NCI-H1105 (cell line): ENCODE measurements around the gene SLC4A11.
A peak's percentile ranks its signal among the peaks of the same experiment; 100 is the strongest.

Experiments
- DNase-seq: peaks from one replicate; lab custom pipeline; 2025; lab: John Stamatoyannopoulos, UW

SLC4A11 gene

DNA sequence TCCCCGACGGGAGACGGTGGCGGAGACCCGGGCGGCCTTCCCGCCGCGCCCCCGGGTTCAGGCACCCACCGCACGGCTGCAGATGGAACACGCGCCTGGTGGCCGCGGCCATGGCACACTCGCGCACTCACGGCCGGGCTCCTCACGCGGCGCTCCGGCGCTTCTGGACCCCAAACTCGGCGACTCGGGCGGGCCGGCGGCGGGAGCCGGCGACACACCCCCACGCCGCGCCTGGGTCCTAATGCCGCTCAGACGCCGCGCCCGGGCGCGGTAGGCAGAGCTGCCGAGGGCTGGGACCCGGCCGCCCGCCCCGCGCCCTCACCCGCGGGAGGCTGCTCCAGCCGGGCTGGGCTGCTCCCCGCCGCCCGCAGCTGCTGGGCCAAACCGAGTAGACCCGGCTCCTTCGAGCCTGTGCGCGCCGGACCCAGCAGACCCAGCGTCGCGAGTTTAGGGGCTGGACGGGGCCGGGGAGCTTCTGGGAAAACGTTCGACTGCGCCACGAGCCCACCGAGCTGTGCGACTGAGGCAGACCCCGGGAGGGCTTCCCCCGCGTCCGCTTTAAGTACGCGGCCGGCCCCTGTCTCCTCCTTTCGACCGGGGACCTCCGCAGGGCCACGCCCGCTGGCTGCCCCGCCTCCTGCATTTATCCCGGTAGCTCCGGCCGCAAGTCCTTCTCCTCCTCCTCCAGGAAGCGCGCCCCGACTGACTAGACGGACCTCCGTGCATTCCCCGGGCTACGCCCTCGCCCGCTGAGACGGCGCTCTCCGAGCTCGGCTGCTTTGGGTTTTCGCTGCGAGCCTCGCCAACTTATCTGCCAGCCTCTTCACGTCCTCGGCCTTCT is at the start of gene SLC4A11:
TSS of gene SLC4A11 (minus strand) at position 165 of the 841 bp plus-strand sequence. CDS start at position 112, 53 bp downstream.
- peak; percentile 37 for DNase-seq

DNA sequence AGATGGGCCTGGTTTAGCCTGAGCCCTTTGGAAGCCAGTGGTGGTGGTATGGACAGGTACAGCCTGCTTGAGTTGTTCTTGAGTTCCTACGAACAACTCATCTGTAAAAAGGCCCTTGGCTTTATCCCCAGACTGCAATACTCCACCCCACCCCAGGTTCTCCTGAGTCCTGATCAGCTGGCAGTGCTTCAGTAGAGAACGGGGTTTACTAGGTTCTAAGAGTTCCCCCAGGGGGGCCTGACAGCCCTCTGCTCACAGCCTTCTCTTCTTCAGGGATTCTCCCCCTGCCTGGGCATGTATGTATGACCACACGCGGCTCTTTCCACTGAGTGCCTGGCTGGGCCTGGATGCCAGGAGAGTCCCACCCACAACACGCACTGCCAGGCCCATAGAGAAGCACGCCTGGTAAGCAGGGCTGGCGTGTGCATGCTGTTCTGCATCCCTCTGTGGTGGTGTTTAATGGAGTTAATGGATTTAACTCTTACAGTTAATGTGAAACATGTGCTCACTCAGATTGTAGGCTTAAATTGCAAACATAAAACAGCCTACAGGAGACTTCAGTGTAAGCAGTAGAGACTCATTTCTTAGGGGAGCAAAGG is 44.3 kb upstream of the SLC4A11 start:
- no peak for DNase-seq

DNA sequence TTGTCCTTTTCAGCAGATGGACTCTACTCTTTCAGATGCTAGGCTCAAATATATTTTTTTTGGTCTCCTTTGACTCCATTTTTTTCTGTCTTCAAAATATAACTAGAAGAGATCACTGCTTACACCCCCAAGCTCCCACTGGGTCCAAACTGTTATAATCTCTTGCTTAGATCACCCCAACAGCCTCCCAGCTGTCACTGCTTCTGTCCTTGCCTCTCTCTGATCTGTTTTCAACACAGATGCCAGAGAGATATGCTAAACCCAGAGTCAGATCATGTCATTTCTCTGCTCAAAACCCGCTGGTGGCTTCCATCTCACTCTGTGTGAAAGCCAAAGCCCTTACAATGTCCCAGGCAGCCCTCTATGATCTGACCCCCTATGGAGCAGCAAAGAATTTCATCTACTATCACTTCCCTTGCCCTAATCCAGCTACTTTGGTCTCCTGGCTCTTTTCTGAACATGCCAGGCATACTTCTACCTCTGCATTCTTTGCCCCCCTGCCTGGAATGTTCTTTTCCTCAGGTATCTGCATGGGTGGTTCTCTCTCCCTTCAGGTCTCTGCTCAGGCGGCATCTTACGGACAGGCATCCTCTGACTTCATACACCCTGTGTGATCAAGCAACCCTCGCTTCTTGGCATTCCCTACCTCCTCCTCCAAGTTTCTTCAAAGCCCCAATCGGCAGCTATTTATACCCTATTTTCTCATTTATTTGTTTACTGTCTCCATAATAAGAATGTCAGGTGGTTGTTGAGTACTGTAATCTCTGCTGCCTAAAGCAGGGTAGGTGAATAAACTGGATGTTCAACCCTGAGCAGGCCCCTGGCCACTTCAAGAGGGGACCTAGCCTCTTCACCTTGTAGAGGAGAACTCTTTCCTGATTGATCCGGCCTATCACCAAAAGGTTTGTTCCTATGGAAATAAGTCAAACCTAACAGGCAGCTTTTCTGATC is 43.6 kb upstream of the SLC4A11 start:
- DNase-seq = no peak

DNA sequence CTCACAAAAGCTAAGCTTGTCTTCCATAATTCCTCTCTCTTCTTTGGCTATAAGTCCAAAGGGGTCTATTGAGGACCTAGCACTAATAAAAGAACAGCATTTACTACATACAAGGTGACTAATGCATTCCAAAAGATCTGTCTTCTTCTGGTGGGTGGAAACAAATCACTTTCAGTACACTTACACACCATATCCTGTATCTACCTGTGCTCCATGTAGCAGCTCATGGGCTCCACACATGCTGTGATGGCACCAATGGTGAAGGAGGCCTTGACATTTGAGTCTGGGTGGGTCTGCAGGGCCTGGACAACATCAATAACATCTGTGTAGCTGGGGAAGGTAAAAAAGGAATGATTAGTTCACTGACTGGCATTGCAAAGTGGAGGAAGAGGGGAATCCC is 42.4 kb upstream of the SLC4A11 start:
- DNase-seq = no peak

DNA sequence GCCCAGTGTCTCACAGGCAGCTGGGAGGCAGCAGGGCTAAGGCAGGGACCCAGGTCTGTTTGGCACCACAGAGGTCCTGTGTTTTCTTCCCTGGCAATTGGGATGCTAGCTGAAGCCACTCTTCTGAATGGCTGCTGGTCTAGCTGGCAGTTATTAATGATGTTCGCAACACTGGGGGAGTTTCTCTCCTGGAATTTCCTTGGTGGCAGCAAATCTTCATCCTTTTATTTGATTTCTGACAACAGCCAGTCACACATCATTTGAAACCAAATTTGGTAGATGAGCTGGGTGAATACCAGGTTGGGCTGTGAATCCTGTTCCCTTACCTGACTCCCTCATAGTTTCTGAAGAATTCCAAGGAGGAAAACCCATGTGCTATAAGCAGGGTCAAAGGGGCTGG is 40.8 kb upstream of the SLC4A11 start:
- no peak for DNase-seq

DNA sequence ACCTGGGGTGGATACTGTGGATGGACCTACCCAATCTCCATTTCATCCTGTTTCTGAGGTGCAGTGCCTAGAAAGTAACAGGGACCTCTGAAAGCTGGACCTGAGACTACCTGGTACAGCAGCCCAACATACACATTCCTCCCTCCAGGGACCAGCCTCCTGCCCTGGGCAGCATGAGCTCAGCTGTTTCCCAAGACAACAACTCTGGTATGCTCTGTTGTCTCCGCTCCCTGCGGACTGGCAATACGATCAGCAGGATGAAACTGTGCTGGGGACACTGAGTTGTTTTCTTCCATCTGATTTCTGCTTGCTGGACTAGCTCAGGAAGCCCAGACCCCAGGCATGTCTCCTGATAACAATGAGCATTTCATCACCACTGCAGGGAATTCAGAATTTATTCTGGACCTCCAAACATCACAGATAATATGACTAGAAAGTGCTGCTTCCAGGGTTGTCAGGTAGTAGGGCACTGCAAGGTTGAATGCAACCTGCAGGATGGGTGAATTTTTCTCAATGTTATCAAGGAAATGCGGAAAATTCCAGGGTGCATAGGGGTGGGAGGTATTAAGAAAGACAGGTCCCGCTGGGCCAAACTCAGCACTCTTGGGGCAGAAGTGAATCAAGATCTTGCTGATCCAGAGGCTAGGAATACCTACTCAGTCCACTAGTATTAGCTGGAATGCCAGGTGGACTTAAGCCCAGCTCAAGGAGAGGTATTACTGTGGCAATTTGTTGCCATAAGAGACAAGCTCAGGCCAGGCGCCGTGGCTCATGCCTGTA is 38.9 kb upstream of the SLC4A11 start:
- no peak for DNase-seq

DNA sequence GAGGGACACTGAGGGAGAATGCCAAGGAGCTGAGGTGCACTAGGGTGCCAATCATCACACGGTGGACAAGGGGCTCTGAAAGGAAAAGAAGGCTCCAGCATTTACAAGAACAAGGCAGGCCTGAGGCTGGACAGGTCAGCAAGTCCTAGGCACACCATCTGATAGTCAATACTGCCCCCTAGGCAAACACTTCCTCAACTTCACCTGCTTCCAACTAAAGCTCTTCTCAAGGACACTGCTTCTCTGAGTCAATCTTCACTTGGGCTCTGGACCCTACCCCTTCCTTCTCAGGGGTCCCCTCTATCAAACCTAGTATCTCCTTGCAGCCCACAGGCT is 37.7 kb upstream of the SLC4A11 start:
- no peak for DNase-seq

DNA sequence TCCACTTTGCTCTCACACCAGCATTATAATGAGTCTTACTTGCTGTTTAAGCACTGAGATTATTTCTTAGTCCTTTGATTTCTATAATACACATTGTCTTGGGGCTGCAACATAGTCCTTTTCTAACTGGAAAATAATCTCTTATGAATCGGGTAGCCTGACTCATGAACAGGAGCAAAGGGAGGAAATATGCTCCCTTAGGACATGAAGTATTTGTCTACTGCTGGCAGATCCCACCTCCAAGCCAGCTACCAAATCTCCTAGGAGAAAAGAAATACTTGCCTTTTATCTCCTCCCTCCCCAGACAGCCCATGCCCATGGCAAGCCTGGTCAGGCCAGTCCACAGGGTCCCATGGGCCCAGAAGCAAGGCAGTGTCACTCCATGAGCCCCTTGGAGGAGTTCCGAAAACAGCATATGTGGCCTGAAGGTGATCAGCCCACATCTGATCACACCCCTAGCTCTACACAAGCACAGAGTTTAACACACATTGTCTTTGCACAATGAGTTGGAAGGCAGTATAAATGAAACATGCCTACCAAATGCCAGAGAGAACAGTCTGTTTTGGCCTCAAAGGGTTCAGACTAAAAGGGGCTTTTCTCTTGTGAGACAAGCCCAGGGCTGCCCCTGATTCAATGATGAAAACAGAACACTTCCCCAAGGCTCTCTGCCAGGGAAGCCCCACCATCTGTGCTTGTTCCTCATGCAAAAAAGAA is 37.1 kb upstream of the SLC4A11 start:
- no peak for DNase-seq

DNA sequence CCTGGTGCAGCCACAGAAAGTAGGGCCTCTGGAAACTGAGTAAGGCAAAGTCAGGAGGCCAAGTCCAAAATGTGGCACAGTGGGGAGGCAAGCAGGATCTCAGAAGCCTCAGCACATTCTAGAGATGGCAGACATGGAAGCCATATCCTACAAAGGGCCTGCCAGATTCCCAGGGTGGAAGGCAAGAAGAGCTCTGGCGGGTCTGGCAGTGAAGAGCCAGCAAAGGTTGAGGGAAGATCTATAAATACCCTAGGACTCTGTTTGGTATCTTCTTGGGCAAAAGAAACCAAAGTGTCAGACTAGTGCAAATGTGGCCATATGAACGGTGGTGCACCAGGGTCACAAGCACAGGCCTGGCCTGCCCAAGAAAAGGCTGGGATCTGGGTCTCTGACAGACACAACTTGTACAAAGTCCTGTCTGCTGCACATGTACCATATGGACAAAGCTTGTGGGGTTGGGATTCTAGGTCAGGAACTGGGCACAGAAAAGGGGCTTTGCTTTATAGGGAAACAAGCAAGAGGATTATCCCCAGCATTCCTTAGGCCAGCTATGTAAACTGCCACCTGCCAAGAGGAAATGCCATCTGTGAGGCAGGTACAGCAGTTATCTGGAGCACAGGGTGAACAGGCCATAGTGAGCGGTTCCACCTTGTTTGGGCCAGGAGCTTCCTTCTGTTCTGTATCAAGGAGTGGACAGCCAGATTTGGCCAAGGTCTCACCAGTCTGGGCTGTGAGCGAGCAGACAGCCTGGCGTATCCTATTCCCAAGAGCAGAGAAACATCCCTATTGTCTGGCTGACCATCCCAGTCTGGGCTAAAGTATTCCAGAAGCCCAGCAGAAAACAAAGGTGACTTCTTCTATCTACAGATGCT is 36.3 kb upstream of the SLC4A11 start:
- no peak for DNase-seq

DNA sequence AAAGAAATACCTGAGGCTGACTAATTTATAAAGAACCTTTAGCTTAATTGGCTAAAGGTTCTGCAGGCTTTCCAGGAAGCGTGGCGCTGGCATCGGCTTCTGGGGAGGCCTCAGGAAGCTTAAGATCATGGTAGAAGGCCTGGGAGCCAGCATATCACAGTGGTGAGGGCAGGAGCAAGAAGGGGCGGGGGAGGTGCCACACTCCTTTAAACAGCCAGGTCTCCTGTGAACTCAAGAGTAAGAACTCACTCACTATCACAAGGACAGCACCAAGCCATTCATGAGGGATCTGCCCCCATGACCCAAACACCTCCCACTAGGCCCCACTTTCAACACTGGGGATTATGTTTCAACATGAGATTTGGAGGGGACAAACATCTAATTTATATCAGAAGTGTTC is 34.4 kb upstream of the SLC4A11 start:
- no peak for DNase-seq

DNA sequence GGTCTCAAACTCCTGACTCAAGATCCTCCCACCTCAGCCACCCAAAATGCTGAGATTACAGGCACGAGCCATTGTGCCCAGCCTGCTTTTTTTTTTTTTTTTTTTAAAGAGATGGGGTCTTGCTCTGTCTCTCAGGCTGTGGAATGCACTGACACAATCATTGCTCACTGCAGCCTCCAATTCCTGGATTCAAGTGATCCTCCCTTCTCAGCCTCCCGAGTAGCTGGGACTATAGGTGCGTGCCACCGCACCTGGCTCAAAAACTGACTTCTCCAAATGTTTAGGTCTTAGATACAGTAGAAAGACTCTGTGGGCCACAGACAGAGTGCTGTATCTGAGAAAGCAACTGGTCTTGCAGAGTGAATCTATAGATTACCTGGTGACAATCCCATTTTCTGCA is 31.1 kb upstream of the SLC4A11 start:
- DNase-seq = no peak

DNA sequence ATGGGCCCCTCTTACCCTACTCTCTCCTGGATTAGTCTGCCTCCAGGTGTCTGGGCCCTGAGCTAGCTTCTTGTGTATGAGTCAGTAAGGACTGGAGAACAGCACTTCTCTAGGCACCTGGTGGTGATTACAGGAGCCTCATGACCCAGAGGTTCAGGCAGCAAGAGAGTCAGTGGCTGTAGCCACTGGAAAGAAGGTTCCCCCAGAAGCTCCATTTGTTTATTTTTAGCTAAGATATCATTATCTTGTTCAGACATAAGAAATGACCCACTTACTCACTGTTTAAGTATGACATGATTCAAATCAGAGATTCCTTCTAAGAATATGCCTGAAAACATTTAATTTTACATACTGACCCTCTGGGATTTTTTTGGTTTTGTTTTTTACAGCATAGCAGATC is 23.6 kb upstream of the SLC4A11 start:
- DNase-seq = no peak

DNA sequence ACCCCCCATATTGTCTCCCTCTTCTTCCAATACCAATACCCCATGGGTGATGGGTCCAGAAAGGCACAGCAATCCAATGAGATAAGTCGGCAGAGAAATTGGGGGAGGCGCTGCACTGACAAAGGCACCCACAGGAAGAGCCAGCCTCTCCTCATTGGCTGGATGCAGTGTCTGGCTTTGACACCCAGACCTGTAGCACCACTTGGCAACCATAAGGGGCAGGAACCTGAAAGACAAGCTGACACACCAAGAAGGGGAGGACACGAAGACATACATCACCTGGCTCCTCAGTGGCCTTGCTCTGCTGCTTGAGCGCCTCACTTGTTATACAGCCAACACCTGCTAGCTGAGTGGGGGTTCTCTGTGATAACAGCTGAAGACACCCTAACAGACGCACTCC is 19.4 kb upstream of the SLC4A11 start:
- no peak for DNase-seq

DNA sequence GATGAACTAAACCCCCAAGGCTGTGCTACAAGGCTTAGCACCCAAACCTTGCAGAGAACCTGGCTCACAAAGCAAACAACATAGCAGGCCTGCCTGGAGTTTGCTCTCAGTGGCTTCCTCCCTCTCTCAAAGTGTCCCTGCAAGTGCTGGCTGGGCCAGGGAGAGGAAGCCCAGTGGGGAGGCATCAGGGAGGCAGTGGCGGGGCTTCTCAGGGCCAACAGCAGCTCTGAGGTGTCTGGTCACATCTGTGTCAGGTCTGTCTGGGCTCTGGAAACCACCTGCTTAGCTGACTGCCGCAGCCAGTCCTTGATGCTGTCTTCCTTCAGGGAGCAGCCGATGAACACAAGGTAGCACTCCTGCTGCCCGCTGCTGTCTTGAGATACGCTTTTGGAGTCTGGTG is 16.7 kb upstream of the SLC4A11 start:
- no peak for DNase-seq

DNA sequence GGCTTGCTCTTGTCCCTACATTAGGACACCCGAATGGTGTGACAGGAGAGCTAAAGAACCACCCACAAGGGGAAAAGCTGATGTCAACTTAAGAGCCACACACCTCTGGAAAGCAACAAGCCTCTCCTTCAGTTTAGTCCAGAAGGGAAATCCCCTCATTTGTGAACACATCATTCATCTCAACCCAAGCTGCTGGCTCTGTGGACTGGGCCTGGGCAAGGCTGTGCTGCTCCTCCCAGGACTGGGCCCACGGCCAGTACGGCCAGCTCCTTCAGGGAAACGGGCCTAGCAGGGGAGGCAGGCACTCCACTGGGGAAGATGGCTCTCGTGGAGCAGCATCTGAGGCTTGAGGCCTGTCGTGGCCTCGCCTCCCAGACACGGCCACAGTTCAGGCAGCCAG is 12.8 kb upstream of the SLC4A11 start:
- no peak for DNase-seq

DNA sequence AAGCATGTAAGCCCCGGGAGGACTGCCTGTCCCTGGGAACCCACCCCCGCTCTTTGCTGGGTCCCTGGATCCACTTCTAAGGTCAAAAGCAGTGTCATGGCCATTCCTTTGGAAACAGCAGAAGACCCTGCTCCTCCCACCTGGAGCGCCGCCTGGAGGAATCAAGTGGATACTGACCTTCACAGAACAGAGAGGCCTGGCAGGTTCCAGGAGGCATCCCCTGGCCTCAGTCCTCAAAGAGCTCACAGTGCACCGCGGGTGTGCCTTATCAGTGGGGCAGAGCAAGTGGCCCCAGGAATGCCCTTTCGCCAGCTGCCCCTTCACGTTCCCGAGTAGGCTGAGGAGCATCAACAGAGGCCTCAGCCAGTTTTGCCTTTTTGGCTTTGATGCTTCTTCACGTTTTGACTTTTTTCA is 11.1 kb upstream of the SLC4A11 start:
- DNase-seq = no peak

DNA sequence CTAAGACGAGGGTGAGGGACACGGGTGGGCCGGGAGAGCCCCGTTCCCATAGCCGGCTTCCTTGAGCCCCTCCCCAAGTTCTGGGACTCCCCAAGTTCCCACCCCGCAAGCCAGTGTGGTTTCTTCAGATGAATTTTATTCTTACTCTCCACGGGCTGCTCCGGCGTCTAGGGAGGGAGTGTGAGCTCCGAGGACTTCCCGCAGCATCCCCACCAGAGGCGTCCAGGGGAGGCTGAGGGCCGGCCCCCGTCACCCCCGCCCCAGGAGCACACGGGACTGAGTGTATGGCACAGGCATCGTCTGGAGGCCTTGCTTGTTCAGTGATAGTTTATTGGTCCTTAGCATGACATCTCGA is 10.0 kb upstream of the SLC4A11 start:
- DNase-seq = no peak

DNA sequence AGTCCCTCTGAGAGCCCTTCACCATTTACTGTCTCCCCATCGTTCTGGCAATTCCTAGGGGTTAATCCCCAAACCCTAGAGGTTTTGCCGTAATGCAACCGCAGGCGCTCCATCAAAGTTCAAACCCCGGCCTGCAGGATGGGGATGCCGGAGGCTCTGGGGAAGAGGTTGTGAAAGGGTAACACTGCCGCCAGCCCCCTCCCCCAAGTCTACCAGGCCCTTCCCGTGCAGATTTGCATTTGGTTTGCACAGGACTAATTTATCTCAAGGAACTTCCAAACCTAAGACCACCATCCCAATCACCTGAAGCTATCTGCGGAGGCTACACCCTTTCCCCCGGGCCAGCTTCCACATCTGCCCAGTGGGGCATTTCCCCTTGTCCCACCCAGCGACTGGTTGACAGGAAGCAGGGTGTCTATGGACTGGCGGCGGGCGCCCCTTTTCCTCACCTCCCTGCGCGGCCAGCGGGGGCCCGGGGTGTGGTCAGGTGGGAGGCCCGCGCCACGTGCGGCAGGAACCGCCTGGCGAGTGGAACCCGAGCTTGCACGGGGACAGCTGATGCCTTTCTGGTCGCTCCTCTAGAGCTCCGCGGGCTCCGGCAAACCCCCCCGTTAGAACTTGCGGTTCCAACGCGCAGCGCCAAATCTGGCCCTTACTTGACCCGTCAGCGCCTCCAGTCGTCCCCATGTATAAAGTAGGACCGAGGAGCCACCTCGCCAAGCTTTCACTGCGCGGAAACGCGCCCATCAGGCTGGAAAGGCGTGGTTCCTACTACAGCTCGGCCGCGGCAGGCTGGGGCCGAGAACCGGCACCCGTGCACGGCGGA is 9.4 kb upstream of the SLC4A11 start:
- no peak for DNase-seq

DNA sequence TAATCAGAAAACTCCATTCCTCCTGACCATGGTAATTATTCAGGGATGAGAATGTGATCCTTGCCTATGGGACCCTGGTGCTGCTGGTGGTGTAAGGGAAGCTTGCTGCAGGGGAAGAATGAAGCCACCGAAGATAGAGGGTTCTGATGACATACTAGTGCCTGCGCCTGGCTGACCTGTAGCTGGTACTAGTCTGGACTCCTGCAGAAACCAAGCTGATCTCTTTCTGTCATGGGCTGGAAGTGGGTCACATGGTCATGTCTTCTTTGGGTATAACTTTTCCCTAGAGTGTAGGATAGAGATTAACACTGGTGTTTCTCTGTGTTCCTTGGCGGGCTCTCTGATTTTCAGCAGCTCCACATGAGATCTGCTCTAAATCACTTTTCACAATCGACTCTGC is 8.6 kb upstream of the SLC4A11 start:
- DNase-seq = no peak

DNA sequence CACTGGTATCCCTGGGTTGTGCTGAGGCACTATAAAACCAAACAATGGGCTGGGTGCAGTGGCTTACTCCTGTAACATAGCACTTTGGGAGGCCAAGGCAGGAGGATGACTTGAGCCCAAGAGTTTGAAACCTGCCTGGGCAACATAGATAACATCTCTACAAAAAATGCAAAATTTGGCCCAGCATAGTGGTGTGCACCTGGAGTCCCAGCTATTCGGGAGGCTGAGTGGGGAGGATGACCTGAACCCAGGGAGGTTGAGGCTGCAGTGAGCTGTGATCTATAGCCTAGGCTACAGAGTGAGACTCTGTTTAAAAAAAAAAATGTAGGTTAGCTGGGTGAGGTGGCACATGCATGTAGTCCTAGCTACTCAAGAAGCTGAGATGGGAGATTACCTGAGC is 7.7 kb upstream of the SLC4A11 start:
- DNase-seq = no peak
